ENCODE measurements around the gene DRAXIN. TPM values are rescaled to one million over a fixed set of nuclear protein-coding genes. Genes with fewer than 3 reads are reported as not detected.

Gene DRAXIN
- total RNA-seq, 2 donors from 2014 or later, result 0.05 to 0.51 TPM

DNA sequence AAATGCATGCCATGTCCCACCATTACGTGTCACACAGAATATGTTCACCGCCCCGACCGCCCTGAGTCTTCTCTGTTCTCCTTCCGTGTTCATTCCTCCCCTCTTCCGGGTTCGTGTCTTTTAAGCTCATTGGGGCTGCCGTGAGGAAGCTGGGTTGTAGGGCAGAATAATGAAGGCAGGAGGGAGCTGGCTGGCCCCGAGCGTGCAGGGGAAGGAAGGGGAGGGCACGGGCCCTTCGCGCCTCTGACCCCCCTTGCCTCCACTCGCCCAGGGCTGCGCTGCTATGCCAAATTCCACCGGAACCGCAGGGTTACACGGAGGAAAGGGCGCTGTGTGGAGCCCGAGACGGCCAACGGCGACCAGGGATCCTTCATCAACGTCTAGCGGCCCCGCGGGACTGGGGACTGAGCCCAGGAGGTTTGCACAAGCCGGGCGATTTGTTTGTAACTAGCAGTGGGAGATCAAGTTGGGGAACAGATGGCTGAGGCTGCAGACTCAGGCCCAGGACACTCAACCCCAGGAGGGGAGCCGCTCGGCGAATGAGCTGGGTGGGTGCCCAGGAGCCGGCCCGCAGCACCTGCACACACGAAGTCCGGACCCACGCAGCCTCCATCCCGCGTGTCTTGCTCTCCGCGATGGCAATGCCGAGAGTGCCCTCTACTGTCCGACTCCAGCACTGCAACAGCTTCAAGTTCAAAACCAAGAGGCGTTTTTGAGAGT, 28.0 kb downstream of the DRAXIN start:
- Histone ChIP-seq H3K27ac (peak overlapping the region; percentile 29 to 31), H3K4me3 (peak overlapping the region; percentile 18 to 31), H3K4me1 (replicated peaks) (no peaks in the 10 kb centered on the region), H3K36me3 (no peaks in the 10 kb centered on the region), H3K27me3 (replicated peaks; ENCODE audit: insufficient read depth) (no peaks in the 10 kb centered on the region), H3K9me3 (no peaks in the 10 kb centered on the region)
- TF ChIP-seq POLR2A (IDR thresholded peaks at IDR 0.05), result peak; percentile 4
- TF ChIP-seq POLR2AphosphoS5 (IDR thresholded peaks at IDR 0.05), result peak; percentile 5
- TF ChIP-seq, protein P1, sequence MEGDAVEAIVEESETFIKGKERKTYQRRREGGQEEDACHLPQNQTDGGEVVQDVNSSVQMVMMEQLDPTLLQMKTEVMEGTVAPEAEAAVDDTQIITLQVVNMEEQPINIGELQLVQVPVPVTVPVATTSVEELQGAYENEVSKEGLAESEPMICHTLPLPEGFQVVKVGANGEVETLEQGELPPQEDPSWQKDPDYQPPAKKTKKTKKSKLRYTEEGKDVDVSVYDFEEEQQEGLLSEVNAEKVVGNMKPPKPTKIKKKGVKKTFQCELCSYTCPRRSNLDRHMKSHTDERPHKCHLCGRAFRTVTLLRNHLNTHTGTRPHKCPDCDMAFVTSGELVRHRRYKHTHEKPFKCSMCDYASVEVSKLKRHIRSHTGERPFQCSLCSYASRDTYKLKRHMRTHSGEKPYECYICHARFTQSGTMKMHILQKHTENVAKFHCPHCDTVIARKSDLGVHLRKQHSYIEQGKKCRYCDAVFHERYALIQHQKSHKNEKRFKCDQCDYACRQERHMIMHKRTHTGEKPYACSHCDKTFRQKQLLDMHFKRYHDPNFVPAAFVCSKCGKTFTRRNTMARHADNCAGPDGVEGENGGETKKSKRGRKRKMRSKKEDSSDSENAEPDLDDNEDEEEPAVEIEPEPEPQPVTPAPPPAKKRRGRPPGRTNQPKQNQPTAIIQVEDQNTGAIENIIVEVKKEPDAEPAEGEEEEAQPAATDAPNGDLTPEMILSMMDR (IDR thresholded peaks at IDR 0.05), result peak; percentile 80 to 88 (median 84)
- WGBS, result 9% methylated on average over 44 of the region's 44 CpGs
- intact Hi-C loops (cut with DNase I), result loop anchor here (5.0 kb wide), 1 partner anchor 67 kb away; the partner anchor contains the start of genes FBXO2 and FBXO44
- DNase-seq (ENCODE audit: low spot score), result peak; percentile 76

DNA sequence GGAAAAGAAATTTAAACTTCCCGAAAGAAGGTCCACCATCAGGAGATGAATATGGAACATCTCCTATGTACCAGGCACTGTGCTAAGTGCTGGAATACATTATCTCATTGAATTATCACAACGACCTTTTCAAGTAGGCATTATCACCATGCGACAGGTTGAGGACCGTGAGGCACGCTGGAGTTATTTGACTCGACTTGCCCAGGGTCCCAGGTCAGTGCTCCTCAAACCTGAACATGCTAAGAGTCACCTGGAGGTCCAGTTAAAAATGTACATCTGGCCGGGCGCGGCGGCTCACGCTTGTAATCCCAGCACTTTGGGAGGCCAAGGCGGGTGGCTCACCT, 28.5 kb downstream of the DRAXIN start:
- Histone ChIP-seq H3K27ac (no peak overlapping the region), H3K4me1 (replicated peaks) (no peaks in the 10 kb centered on the region), H3K36me3 (no peaks in the 10 kb centered on the region), H3K4me3 (no peak overlapping the region), H3K9me3 (no peaks in the 10 kb centered on the region), H3K27me3 (replicated peaks; ENCODE audit: insufficient read depth) (no peaks in the 10 kb centered on the region)
- intact Hi-C loops (cut with DNase I), result loop anchor here (5.0 kb wide), 1 partner anchor 68 kb away; the partner anchor contains the start of genes FBXO2 and FBXO44
- 76% methylated on average over 12 of the region's 12 CpGs for WGBS
- DNase-seq (ENCODE audit: low spot score), result no peak
- TF ChIP-seq, protein P1 (IDR thresholded peaks at IDR 0.05), result no peak
- no peak for TF ChIP-seq POLR2A (IDR thresholded peaks at IDR 0.05)
- TF ChIP-seq POLR2AphosphoS5 (IDR thresholded peaks at IDR 0.05), result no peak

DNA sequence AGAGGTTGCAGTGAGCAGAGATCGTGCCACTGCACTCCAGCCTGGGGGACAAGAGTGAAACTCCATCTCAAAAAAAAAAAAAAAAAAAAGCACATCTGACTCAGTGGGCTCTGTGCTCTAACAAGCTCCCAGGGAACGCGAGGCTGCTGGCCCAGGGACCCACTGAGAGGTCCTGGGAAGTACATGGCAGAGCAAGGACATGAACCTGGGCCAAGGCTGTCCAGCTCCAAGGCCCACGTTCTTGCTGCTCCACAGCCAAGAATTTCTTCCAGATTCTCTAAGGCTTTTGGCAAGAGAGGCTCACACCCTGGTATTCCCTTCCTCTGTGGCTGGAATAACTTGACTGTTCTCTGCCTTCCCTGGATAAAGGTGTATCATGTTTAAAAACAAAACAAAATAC, 29.0 kb downstream of the DRAXIN start:
- intact Hi-C loops (cut with DNase I), result loop anchor here (5.0 kb wide), 1 partner anchor 68 kb away; the partner anchor contains the start of genes FBXO2 and FBXO44
- WGBS, result 53% methylated on average over 4 of the region's 4 CpGs
- DNase-seq (ENCODE audit: low spot score), result no peak
- Histone ChIP-seq H3K27me3 (replicated peaks; ENCODE audit: insufficient read depth) (no peaks in the 10 kb centered on the region), H3K4me3 (no peak overlapping the region), H3K4me1 (replicated peaks) (no peaks in the 10 kb centered on the region), H3K27ac (no peak overlapping the region), H3K9me3 (no peaks in the 10 kb centered on the region), H3K36me3 (no peaks in the 10 kb centered on the region)
- no peak for TF ChIP-seq POLR2AphosphoS5 (IDR thresholded peaks at IDR 0.05)
- no peak for TF ChIP-seq POLR2A (IDR thresholded peaks at IDR 0.05)
- TF ChIP-seq, protein P1 (IDR thresholded peaks at IDR 0.05), result no peak

DNA sequence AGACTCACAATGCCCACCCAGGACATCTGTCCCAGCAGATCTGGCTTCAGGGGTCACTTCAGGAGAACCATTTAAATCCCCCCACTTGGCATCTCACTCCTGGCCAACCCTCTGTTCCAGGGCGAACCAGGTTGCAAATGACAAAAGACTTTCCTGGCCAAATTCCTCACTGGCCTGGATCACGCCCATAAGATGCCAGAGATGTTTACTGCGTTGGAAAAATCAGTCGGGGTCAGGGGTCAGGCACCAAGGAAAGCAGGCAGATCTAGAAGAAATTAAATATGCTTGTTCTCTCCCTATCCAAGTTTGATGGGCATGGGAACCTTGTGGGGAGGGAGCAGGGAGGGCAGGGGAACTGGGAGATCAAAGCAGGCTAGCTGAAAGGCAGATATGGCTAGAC, 29.8 kb downstream of the DRAXIN start:
- no peak for DNase-seq (ENCODE audit: low spot score)
- WGBS, result 61% methylated on average over 4 of the region's 4 CpGs
- intact Hi-C loops (cut with DNase I), result loop anchor here (5.0 kb wide), 1 partner anchor 69 kb away; the partner anchor contains the start of genes FBXO2 and FBXO44
- H3K36me3 ChIP-seq, result no peaks in the 10 kb centered on the region
- no peak overlapping the region for H3K4me3 ChIP-seq
- no peaks in the 10 kb centered on the region for H3K9me3 ChIP-seq
- H3K27ac ChIP-seq, result no peak overlapping the region
- no peaks in the 10 kb centered on the region for H3K27me3 ChIP-seq (replicated peaks; ENCODE audit: insufficient read depth)
- no peak for TF ChIP-seq POLR2A (IDR thresholded peaks at IDR 0.05)
- TF ChIP-seq, protein P1 (IDR thresholded peaks at IDR 0.05), result no peak
- no peak for TF ChIP-seq POLR2AphosphoS5 (IDR thresholded peaks at IDR 0.05)
- no peaks in the 10 kb centered on the region for H3K4me1 ChIP-seq (replicated peaks)

DNA sequence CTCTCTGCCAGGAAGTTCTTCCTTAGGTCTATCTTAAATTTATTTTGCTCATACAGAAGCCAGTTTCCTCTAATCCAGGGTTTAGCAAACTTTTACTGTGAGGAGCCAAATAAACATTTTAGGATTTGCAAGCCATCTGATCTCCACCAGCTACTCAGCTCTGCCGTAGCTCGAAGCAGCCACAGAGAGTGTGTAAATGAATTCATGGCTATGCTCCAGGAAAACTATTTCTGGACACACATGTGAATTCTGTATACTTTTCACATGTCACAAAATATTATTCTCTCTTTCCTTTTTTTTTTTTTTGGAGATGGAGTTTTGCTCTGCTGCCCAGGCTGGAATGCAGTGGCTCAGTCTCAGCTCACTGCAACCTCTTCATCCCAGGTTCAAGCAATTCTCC, 31.0 kb downstream of the DRAXIN start:
- H3K4me3 ChIP-seq, result no peak overlapping the region
- WGBS, result 24% methylated on average over 2 of the region's 2 CpGs
- no peaks in the 10 kb centered on the region for H3K27me3 ChIP-seq (replicated peaks; ENCODE audit: insufficient read depth)
- TF ChIP-seq, protein P1 (IDR thresholded peaks at IDR 0.05), result no peak
- no peak for TF ChIP-seq POLR2A (IDR thresholded peaks at IDR 0.05)
- TF ChIP-seq POLR2AphosphoS5 (IDR thresholded peaks at IDR 0.05), result peak; percentile 5
- intact Hi-C loops (cut with DNase I), result loop anchor here (5.0 kb wide), 1 partner anchor 70 kb away; the partner anchor contains the start of genes FBXO2 and FBXO44
- no peak overlapping the region for H3K27ac ChIP-seq
- H3K4me1 ChIP-seq (replicated peaks), result no peaks in the 10 kb centered on the region
- no peaks in the 10 kb centered on the region for H3K9me3 ChIP-seq
- H3K36me3 ChIP-seq, result no peaks in the 10 kb centered on the region
- DNase-seq (ENCODE audit: low spot score), result no peak
